ENCODE measurements around the gene RAB3C.

The RAB3C gene

DNA sequence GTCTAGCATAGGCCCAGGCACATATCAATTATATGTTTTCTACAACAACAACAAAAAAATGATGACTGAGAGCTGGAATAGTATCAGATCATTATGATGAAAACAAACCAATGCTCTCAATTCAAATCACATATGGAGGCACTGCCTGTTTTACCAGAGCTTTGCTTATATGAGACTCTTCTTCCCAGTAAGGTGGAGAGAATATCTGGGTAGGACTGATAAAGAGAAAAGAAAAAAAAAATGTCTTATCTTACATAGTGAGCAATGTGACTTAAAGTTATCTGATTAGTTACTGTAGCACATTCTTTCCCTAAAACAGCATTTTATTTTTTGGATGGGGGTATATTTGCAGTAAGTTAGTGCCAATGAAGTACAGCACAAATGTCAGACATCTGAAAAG lies 154.8 kb downstream of the RAB3C start:
- no peak for DNase-seq

DNA sequence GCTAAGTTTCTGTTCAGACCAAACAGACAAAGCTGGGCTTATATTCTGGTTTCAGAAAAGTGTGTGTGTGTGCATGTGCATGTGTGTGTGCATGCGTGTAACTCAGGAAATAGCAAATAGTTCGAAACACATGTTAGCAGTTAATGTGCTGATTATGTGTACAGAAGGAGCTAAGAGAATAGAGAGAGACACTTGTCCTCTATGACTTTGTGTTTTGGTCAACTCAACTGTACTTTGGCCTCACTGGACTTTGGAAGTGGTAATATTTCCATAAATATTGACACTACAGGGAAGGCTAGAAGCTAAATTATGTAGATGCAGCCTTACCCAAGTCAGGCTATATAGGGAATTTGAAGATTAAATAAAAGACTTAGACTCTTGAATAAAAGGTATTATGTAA lies 155.5 kb downstream of the RAB3C start:
- no peak for DNase-seq

DNA sequence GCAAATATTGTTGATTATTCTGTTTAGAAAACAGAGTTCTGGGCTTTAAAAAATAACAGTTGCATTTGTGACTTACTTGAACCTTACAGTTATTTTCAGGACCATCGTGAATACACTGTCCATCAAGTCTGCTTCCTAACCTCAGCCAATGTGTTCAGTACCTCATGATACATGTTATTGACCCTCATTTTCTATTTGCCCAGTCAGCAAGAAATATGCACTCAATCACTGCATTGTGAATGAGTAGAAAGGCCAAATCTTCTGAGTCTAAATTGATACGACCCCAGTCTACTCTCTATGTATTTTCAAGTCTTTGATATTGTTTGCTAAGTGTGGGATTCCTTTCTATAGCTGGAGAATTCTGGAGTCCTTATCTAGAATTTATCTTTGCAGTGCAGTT lies 156.2 kb downstream of the RAB3C start:
- DNase-seq = no peak

DNA sequence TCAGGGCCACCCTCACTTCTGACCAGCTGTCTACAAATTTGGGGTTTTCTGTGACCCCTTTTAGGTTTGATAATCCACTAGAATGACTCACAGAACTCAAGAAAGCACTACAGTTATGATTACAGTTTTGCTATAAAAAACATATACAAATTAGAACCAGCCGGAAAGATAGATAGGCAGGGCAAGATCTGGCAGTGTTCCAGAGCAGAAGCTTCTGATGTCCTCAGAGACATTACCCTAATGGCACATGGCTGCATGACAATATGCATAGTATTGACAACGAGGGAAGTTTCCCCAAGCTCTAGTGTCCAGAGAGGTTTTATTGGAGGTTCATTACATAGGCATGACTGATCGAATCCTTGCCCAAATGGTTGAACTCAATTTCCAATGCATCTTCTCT lies 158.1 kb downstream of the RAB3C start:
- no peak for DNase-seq

DNA sequence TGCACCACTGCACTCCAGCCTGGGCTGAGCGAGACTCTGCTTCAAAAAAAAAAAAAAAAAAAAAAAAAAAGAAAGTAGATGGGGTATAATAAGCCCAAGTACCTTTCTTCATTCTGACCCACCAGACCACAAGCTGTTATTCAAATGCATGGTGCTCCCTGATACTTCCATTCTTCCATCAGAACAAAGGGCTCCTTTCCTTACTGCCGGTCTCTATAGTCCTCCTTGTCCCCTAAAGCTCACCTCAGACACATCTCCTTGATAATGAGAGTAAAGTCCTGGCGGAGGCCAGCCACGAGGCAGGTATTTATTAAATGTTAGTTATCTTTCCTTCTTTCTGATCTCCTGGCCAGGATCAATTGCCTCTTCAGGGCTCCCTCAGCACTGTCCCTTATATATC lies 162.5 kb downstream of the RAB3C start:
- no peak for DNase-seq

DNA sequence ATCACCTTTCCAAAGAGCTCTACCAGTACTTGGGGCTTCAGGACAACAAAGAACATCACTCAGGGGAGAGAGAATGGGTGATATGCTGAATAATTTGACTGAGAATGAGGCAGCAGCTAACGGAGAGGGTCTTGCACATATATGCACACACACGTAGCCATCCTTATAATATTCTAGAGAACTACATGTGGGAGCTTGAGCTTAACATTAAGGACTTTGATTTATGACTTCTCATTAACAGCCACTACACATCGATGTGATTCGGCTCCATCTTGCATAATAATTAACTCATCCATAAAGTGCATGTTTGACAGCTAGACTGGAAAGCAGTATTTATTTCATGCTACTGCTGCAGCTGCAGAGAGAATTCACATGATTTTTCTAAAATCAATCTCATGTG lies 163.4 kb downstream of the RAB3C start:
- no peak for DNase-seq

DNA sequence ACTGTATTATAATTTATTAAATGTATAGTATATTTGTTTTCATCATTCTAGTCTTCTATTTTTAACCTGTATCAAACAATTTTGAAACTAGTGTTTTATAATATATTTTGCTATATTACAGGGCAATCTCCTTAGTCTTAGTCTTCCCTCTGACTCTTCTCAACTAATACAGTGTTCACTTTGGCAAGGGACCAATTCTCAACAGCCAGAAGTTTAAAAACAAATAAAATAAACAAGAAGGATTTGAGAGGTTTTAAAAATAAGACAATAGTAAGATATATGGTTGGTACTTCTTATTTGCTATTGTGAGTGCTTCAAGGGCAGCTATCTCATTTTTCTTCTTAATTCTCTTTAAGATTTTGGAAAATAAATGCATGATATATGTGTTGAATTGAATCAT lies 167.2 kb downstream of the RAB3C start:
- DNase-seq = no peak

DNA sequence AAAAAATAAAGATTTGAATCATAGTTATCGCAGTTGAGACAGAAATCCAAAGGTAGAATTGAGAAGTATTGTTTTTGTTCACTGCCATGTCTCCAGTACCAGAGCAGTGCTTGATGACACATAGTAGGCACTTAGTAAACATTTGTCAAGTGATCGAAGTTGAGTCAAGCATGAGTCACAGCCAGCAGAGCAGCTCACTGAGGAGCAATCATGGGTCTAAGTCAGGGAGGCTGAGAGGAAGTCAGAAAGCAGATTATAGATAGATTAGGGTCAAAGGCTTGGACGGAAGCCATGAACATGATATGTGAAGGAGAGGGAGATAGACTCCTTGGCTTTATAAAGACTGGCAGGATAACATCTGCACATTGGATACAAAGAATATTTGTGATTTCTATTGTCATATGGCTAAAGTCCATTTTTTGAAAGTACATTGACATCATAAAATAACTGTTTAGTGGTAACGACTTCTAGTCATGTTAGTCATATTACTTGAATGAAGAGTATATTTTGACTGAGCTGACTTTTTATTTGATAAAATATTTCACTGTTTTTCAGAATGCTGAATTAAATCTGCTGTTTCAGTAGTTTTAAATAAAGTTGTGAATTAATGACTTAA lies 168.5 kb downstream of the RAB3C start:
- DNase-seq = no peak

DNA sequence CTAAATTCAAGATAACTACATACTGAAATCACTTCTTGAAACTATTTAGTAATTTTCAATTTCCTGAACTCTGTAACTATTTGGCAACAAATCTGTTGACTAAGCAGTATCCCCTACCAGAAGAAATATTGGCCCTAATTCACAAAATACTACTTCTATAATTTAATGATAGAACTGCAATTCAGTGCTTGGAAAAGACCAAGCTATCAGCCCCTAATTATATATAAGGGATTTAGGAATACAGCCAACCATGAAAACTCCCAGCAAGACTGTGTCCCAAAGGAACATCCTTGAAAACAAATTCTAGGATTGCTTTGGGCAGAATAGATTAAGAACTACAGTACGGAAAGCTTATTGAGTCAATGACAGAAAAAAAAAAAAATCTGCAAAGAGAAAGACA lies 169.2 kb downstream of the RAB3C start:
- DNase-seq = no peak

DNA sequence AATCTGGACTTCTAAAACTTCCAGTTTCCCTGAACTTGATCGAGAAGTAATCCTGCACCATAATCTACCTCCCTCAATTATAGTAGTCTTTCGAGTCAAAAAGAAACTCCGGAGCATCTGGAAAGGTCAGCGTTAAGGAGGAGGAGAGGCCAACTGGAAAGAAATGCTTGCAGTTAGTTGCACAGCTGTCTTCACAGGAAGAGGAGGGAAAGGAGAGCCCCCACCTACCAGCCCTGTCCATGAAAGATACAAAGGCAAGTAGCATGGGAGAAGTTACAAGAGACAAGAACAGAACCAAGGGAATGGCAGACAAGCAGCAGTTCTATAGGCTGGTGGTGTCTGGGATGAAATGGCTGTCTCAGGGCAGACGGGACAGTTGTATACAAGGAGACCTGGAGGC lies 170.6 kb downstream of the RAB3C start:
- DNase-seq = no peak

DNA sequence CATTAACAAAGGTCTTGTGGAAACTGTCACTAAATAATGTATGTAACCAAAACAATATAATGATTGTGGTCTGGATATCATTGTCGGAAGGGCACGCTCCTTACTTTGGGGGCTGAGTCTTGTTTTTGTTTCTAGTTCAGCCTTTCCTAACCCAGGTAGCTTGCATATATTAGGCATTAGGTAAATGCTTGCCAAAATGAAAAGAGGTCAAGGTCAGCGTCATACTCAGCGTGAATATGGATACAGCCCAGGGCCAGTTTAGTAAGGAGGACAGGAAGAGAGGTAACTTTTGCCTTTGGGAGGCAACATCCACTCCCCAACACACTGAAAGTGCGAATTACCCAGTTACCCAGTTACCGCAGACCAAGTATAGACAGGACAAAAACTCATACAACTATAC lies 171.4 kb downstream of the RAB3C start:
- DNase-seq = no peak

DNA sequence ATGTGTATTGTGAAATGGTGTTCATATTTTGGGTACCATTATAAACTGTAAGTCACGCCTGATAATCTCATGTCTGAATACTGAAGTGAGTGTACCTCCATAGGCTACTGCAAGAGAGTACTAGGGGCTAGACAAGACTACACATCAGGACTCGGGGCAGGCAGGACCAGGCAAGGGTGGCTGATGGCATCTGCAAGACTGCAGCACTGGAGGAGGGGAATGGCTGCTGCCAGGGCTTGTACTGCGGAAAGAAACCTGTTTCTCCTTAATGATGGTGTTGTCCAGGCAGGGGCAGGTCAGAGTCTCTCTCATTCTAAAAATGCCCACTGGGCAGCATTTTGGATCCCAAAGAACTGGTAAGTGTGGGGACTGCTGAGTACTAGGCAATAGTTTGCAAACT lies 172.5 kb downstream of the RAB3C start:
- DNase-seq = no peak

DNA sequence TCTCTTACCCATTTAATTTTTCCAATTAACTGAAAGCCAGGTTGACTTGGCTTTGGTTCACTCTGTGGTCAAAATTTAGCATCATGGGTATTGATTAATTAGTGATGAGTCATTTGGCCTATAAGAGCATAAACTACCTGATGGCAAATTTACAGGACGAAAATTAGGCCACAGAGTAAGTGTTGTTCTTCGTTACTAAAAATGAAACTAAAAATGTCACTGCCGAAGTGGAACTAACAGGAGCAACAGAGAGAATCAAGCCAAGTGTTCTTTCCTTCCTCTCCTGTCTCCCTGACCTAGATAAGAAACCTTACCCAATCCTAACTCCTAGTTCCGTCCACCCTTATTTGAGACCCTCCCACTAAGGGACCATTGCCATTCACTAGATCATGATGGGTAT lies 176.9 kb downstream of the RAB3C start:
- no peak for DNase-seq

DNA sequence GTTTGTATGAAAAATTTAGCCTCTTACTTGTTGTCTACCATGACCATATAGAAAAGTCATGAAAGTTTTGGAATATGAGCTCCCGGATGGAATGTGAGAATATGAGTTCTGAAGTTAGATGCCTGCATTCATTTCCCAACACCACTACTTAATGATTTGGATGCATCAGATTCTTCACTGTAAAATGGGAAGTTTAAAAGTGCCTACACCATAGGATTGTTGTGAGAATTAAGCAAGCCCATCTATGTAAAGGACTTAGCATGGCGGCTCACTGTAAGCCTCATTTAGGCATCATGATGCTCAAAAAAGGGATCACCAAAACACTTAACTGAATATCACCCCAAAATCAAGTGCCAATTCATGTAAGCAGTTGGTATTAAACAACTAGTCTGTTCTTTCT lies 177.3 kb downstream of the RAB3C start:
- DNase-seq = no peak

DNA sequence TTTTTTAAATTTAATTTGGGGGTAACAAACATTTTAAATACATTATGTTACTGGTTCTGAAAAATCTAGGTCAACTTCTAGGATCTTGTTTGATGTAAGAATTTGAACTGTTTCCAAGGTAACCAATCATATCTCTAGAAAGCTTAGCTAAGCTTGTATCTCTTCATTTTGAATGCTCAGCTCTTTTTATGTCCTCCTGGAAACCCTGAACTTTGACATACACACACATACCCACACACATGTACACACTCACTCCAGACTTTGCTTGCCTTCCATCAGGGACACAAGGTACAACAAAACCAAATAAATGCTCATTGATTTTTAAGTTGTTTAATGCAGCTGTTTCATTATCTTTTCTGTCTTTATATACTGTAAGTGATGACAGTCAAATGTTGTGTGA lies 178.5 kb downstream of the RAB3C start:
- DNase-seq = no peak

DNA sequence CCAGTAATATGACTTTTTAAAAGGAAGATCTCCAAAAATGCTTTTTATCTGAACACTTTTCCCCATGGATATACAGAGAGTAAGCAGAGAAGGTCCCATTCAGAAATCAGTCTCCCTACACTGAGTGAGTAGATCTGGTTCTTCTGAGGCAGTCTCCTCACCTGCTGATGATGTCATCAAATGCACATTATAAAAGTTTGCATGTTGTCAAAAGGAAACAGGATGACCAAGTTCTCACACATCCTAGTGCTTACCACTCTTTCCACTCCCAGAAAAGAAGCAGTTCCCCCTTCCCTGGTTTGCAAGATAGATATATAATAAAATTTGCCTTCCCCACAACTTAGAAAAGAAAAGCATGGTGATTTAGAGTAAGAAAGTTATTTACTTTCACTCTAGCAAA lies 180.5 kb downstream of the RAB3C start:
- no peak for DNase-seq

DNA sequence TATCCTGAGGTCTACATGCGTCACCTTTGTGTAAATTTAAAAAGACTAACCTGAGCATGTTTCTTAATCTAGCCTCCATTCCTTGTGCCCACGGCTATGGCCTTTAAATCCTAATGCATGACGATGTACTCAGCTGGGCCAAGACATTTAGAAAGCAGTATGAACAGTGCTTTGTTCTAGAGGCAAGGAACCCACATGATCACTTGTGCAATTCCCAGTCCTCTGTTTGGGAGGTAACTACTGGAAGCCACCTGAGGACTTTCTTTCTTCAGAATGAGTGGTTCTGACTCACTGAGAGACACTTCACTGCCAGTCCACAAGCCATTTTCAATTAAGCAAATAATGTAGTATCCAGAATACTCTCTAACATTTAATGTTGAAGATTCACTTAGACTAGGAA lies 181.3 kb downstream of the RAB3C start:
- no peak for DNase-seq

DNA sequence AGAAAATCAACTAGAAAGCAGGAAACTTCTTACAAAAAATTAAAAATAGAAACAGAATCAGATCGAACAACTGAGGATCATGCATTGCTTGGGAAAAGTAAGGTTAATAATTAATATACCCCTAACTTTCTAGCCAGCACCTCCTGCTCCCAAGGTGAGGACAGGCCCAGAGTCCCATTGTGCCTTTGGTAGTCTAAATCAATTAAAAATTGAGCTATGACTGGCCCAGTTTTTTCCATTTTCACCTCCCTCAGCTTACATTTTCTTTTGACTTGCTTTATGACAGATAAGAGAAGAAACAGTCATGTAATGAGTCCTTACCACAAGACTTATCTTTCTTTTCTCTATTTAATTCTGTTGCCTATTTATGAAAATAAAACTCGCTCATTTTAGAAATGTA lies 182.2 kb downstream of the RAB3C start:
- DNase-seq = no peak

DNA sequence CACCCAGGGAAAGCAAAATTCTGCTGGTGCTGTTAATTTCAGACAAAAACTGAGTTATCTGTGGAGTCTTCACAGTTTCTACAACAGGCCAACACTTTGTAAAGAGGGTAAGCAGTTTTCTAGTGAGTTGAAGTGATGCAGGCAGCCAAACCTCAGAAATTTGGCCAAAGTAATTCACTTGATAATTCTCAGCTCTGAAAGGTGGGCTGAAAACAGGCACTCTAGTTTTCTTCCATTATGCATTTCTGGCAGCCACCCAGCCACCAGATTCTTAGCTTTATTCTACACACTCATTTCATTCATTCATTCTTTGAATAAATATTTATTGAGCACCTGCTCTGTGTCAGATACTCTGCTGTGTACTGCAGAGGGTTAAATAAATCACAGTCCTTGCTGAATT lies 184.2 kb downstream of the RAB3C start:
- DNase-seq = no peak

DNA sequence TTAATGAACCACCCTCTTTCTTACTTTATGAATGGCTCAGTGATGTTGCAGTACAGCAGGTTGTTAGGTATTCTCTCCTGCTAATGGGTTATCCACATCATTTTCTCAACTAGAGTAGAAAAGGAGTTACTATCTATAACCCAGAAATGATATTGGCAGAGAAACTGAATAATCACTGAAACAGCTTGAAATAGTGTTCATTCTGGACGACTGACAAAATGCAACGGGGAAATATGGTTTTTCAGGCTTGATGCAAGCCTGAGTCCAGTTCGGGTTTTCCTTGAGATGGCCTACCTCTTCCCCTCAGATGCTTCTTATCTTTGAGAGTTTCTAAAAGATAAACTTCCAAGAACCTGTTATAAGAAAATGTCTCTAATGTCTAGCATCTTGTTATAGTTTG lies 187.3 kb downstream of the RAB3C start:
- DNase-seq = no peak

DNA sequence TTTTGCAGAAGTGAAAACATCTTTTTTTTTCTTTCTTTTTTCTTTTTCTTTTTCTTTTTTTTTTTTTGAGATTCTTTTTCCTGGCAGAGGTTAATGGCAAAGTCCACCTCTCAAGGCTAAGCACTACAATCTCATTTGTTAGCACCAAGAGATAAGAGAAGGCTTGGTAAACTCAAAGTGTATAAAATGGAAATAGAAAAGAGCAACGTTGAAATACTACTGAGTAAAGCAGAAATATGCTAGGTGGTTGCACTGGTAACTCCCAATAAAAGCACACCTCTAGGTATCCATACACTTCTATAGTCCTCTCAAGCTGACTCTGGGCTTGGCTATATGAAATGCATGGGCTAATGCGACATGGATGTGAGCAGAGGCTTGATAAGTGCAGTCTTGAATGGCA lies 188.9 kb downstream of the RAB3C start:
- DNase-seq = no peak

DNA sequence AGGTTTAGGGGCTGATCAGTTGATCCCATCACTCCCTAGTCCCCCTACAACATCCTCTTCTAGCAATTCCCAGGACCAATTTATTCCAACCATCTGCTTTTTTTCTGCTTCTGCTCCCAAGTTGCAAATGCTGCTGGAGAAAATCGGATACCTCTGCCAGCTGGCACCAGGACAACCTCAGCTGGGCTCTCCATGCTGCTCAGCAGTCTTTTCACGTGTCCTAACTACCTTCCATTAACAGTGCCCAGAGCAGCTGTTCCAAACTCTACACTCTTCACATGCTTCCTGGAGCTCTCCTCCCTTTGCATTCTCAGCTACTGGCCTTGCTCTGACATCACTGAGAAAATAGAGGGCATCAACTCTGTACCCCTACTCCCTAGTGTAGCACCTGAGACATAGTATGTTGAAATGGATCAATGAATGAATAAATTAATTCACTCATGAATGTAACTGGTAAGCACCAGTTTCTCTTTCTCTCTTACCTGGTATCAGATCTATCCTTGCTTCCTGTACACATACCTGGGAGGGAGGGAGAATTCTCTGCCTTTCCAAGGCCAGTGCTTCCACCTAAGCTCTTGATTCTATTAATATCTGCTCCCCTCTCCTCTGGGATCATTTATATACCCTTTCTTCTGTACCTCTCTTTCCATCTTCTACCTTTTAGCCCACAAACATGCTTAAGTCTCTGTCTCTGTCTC lies 191.0 kb downstream of the RAB3C start:
- no peak for DNase-seq

DNA sequence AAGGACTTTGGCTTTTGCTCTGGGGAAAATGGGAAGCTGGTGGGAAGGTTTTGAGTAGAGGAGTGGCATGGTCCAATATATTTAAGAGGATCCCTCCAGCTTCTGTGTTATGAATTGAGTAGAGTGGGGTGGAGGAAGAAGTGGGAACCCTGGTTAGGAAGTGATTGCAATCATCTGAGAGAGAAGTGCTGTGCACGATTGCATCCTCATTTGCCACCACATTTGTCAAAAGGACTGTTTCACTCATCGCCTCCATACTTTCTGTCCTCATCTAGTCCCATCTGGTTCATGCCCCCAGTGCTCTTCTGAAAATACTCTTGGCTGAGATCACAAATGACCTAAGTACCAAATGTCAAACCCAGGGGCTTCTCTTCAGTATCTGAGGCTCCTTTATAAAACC lies 192.1 kb downstream of the RAB3C start:
- no peak for DNase-seq

DNA sequence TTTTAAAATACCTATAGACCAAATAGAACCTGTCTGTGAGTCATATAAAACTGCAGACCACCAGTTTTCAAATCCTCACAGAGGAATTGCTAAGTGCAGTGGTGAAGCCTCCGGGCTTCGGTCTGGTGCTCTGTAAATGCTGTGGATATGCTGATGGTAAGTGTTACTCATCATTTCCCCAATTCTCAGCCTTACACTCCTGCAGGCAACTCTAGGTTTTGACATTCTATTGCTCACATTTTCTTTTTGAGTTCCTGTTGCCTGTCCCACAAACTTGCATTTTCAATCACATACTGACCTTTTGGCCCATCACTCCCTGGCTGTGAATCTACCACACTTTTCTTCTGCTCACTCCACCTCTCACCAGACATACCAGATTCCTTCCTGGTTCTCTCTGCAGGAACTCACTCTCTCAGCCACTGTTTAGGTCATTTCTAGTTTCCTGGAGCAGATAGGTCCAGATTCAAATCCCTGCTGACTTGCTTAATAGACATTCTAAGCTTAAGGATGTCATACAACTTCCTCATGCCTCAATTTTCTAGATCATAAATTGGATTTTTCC lies 192.9 kb downstream of the RAB3C start:
- no peak for DNase-seq

DNA sequence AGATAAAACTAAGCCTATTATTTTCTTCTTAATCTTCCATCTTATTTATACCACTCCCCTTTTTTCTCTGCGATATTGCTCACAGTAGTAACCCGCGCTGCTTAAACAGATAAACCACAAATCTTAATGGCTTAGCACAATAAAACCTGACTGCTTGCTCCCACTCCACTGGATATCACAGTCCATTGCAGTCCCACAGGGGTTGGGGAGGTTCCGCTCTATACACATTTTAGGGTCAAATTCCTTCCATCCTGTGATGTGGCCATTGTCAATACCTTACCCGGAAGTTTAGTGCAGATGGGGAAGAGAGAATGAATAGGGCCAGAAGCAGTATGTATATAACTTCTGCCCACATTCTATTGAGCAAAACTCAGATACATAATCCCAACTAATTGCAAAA lies 193.7 kb downstream of the RAB3C start:
- DNase-seq = no peak
